Gastroesophageal sphincter (tissue), 3 donors: ENCODE data around the gene C6orf47.

ENCODE experiments used
- EP300 ChIP-seq: sonication (generic); formaldehyde crosslinking; IDR thresholded peaks from one replicate; pipeline ENCODE4 v1.6.1; 2017; ENCODE audit warnings: antibody characterized with exemption, mild to moderate bottlenecking
- POLR2A ChIP-seq, 2 donors: fragments of 450-650 bp; IDR thresholded peaks; one replicate each; pipeline ENCODE4 v1.6.1; 2017; ENCODE audit warnings: antibody characterized with exemption in 2 of 2, mild to moderate bottlenecking in 2 of 2, moderate library complexity in 1 of 2
- POLR2AphosphoS5 ChIP-seq: sonication (generic); formaldehyde crosslinking; IDR thresholded peaks from one replicate; pipeline ENCODE4 v1.6.1; 2017; ENCODE audit warnings: antibody characterized with exemption
- TF ChIP-seq, protein P1 (sequence below), 4 experiments: fragments of 200-600 bp in 2 of 4; fragments of 450-650 bp in 2 of 4; sonication (generic) in 1 of 4; IDR thresholded peaks; one replicate each; pipeline ENCODE4 v1.5.1; 2017 to 2019; ENCODE audit warnings: antibody characterized with exemption in 4 of 4, mild to moderate bottlenecking in 2 of 4, moderate library complexity in 2 of 4

DNA sequence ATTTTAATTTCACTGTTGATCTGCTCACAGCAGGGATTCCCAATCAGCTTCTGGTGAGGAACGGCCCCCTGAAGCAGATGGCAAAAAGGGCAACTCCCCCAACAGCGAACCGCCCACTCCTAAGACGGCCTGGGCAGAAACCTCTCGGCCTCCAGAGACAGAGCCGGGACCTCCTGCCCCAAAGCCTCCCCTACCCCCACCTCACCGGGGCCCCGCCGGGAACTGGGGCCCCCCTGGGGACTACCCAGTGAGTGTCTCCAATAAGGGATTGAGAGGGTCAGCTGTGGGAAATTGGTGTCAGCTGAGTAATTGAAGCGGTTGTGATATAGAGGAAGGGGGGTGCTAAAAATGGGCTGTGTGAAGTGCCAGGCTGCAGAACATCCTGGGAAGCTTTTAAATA is 33.6 kb downstream of the C6orf47 start:
- TF ChIP-seq, protein P1, sequence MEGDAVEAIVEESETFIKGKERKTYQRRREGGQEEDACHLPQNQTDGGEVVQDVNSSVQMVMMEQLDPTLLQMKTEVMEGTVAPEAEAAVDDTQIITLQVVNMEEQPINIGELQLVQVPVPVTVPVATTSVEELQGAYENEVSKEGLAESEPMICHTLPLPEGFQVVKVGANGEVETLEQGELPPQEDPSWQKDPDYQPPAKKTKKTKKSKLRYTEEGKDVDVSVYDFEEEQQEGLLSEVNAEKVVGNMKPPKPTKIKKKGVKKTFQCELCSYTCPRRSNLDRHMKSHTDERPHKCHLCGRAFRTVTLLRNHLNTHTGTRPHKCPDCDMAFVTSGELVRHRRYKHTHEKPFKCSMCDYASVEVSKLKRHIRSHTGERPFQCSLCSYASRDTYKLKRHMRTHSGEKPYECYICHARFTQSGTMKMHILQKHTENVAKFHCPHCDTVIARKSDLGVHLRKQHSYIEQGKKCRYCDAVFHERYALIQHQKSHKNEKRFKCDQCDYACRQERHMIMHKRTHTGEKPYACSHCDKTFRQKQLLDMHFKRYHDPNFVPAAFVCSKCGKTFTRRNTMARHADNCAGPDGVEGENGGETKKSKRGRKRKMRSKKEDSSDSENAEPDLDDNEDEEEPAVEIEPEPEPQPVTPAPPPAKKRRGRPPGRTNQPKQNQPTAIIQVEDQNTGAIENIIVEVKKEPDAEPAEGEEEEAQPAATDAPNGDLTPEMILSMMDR (IDR thresholded peaks at IDR 0.05) = no peak
- TF ChIP-seq POLR2A (IDR thresholded peaks at IDR 0.05) (no peak), POLR2AphosphoS5 (no peak), EP300 (no peak)
